Activated T-cell treated with anti-CD3 and anti-CD28 coated beads, Interleukin-2, amount 50 U/mL, for 1 hour (primary cell): ENCODE results near the gene PDK2.

Experiments
- DNase-seq: peaks from one replicate; pipeline ENCODE4 v3.0.0-alpha.2; 2020

The PDK2 gene

DNA sequence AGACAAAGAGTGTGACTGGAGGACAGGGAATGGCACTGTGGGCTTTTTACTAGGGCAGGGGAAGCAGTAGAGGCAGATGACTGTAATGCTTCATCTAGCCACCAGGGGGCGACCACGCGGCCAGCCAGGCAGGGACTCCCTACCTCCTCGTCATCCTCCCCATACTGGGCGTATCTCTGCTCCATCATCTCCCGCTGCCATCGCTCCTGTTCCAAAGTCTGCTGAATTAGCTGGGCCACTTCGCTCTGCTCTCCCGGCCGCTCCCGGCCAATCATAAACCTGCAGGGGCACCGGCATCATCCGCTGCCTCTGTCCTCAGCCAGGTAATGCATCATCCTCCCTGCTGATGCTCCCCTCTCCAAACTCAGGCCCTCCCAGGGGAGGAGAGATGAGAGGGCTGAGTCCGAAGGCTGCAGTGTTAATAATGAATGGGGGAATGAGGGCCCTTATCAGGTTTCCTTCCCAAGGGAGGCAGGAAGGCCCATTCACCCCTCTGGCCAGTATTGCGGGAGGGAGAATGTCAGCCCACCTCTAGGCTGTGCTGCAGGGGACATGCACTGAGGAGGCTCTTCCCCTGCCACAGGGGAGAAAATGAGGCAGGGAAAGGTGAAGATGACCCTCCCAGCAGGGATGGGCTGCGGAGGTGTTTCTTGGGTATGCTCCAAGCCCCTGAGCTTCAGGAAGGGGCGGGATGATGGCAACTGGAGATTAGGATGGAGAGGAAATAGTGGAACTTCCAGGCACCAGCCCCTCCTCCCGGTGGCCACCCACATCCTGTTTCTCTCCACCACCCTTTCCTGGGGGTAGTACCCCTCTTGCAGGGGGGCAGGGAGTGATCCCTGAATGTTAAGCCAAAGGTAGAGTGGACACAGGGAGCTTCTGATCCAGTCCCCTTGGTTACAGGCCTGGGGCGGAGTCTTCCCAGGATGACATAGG, 45.1 kb downstream of the PDK2 start:
- DNase-seq: peak; percentile 84

DNA sequence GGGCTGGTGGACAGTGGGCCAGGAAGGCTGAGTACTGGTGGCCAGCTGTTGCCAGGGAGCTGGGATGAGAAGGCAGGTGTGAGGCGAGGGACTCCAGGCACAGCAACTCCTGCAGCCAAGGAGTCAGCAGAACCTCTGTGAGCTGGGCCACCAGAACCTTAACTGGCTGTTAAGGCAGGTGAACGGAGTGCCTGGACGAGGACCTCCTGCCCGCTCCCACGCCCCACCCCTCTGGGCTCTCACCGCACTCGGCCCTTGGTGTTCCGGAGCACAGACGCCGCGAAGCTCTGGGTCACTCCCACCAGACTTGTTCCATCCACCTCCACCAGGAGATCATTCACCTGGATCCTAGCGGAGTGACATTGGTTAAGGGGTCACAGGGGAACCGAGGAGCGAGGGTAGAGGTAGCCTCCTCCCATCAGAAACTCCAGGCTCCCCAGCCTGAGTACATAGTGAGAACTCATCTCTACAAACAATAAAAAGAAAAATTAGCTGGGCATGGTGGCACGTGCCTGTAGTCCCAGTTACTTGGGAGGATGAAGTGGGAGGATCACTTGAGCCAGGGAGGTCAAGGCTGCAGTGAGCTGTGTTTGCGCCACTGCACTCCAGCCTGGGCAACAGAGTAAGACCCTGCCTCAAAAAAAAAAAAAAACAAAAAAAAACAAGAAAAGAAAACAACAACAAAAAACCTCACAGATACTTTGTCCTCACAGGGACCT, 46.0 kb downstream of the PDK2 start:
- DNase-seq: no peak

DNA sequence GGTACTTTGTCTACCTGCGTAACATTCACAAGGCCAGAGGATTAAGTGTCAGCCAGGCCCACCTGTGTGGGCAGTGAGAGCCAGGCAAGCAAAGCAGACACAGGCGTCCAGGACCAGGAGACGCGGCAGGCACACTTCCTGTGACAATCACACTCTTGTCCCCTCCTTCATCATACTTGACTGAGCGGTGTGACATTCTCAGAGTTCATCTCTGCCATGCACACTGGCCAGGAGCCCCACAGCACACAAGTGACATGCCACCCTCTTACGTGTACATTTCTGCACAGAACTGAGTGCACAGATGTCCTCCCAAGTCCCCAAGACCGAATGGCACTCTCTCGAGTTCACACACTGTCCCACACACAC, 46.6 kb downstream of the PDK2 start:
- peak; percentile 20 for DNase-seq

DNA sequence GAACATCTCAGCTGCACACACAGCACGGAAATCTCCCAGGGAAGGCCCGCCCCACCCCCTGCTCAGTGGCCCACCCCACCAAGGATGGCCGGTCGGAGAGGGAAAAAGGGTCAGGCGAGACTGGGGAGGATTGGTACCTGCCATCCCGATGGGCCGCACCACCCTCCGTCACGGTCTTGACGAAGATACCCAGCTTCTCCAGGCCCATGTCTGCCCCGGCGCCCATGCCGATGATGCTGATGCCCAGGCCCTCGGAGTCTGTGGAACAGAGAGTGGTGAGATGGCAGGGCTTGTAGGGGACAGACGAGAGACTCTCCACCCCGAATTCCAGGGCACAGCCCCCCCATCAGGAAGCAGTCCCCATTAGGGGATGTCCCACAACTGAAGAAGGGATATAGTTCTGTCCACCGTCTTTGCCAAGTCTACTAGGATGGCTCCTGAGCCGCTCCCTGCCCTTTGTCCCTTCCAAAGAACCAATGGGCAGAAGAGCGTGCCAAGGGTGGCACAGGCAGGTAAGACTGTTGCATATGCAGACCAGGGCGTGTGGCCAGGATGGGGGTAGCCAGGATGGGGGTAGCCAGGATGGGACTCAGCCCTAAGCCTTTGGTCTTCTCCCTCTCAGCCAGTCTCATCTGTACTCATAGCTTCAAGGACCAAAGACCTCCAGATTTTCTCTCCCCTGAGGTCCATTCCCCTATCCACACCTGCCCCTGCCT, 48.5 kb downstream of the PDK2 start:
- no peak for DNase-seq

DNA sequence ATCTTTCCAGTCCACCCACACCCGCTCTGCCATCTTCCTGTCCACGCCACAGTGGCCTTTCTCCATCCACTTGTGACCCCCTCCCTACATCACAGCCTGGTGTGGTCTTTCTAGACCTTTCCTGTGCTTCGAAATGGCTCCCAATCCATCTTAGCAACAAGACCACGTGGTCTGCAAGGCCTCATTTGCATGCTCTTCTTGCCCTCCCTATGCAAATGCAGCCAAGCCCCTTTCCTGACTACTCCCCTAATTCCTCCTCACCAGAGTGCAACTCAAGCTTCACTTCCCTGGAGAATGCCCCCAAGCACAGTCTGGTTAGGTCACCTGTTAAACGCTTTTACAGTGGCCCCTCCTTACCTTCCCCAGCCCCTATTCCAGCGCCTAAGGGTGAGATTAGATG, 49.2 kb downstream of the PDK2 start:
- no peak for DNase-seq

DNA sequence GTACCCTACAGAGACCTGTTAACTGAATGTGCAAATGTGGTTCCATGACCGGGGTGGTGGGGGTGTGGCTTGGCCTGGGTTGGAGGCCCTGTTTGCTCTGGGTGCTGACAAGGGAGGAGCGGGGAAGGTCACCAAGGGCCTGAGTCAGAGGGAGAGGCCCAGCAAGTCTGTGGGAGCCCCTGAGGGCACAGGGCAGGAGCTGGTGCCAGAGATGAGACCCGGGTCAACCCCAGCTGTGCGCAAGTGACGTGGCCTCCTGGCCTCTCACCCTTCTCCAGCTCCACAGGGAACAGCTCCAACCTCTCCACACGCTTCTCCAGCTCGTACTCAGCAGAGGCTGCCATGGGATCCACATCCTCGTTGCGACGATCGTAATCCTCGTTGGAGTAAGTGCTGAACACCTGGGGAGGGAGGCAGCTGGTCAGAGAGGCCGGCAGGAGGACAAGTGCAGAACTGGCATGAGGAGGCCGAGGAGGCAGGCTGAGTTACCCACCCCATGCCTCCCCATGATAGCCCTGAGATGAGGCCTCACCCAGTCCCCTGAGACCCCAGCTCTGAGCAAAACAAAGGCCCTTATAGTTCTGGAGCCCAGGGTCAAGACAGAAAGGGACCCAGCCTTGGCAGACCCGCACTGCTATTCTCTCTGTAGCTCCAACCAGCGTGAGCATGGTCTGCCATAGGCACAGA, 49.8 kb downstream of the PDK2 start:
- DNase-seq: peak; percentile 18

DNA sequence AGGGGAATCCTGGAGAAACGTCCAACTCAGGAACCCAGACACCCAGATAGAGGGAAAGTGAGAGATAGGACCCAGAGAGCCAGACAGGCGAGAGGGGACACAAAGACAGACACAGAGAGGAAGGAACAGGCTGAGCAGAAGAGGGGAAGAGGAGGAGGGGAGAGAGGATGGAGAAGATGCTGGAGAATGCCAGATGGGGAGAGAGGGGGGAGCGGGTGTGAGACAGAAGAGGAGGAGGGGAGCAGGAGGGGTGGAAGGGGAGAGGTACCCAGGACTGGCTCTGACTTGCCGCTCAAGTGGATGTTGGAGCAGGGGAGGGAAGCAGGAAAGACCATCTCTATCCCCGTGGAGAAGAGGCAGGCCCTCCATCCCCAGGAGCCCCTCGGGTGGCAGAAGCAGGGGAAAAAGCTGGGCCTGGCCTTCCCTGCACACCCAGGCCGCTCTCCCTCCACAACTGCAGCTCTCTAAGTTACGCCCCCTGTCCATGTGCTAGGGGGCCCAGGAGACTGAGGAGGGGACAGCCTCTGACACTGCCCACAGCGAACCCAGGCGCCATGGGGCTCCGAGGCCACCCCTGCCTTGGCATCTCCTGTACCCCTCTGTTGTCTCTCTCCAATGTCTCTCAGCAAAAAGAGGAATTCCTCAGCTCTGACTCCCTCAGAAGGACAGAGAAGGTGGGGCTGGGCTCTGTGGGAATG, 50.5 kb downstream of the PDK2 start:
- DNase-seq: no peak

DNA sequence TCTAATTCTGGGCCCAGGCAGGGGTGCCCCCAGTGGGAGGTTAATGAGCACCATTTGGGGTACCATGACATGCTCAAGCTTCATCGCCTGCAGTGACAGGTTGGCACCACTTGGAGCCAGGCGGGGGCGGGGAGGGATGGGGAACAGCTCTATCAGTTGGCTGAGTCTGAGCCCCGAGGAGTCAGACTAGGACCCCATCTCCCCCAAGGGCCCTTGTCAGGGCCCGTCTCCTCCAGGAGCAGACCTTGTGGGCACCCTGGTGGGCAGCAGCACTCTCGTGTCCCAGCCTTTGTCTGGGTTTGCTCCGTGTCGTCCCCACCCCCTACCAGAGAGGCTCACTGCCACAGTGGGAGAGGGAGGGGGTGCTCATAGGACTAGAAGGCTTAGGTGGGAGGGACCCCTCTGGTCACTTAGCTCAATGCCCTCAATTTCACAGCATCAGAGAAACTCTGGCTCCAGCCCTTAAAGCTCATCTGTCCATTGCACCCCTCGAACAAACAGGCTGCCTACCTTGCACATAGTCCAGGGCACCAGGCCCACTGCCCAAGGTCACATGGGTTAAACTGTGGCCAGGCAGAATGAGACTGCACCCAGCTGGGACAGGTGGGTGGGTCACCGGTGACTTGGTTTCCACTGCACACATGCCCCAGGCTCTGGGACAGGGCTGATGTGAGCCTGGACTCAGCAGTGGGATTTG, 51.2 kb downstream of the PDK2 start:
- peak; percentile 41 for DNase-seq

DNA sequence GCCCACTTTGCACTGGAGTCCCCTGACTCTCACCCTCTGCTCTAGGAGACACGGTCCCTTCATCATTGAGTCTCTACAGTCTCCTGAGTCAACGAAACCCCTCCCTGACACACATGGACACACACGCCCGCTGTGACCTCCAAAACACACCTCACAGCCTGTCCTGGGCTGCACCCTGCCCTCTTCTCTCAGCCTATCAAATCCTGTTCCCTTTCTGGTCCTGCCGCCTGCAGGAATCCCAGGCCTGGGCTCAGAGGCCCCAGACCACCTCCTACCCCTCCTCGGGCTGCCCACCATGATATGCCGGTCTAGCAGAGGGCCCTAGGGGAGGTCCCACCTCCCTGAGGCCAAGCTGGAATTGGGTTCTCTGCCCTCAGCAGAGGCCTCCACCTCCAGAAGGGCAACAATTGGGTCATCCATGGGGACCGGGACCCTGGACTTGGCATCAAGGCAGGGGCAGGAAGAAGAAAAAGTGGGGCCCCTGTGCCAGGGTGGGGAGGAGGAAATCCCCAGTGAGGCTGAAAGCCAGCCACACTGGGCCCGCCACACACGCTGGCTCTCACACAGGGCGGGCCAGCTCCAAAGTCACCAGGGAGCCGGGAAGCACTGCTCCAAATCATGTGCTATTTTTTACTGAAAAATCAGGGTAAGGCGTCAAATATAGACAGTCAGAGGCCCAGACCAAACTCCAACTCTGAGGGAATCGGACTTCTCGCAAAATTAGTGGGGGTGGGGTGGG, 51.9 kb downstream of the PDK2 start:
- DNase-seq: peak; percentile 26

DNA sequence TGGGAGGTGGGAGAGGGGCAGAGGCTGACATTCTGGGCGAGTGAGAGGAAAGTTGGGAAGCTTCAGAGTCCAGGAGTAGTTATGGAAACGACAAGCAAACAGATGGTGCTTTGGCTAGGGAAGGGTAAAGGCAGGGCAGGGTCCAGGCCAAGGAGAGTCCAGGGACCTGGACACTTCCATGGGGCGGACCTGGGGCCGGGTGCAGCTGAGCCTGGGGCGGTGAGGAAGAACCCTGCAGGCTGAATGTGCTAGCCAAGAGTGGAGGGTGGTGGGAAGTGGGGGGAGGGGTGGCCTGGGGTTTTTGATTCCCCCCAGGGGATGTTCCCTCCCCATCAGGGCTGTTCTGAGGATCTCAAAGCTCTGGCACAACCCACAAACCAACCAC, 52.7 kb downstream of the PDK2 start:
- DNase-seq: no peak

DNA sequence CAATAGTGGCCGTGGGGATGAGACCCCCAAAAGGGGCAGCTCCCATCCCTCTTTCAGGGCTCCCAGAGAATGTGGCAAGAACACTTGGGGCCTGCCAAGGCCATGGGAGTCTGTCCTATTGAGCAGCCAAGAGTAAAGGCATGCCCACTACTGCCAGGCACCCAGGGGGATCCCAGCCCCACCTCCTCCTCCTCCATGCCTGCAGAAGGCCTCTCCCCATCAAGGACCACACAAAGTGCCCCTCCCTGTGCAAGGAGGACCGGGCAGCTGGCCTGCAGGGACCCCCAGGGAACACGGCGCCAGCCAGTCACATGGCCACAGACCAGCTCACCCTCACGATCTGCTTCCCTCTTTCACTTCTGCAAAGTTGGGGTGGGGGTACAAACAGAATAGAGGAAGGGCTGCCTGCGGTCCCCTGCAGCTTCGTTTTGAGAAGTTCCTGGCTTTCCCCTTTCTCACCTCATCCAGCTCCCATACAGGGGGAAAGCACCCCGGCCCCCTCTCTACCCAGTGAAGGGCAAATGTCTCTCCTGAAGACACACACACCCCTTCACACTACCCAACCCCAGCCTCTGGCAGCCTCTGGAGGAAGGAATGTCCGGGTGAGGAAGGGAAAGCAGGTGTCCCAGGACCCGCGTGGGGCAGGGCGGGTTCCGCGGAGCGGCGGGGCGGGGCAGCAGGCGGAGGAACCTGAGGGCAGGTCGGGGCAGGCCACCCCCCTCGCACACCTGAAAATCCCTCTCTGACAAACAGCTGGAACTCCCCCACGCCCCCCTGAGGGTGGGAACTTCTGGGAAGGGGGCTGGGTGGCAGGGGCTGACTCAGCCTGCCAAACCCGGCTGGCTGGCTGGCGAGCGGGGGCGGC, 53.3 kb downstream of the PDK2 start:
- DNase-seq: peak; percentile 81

DNA sequence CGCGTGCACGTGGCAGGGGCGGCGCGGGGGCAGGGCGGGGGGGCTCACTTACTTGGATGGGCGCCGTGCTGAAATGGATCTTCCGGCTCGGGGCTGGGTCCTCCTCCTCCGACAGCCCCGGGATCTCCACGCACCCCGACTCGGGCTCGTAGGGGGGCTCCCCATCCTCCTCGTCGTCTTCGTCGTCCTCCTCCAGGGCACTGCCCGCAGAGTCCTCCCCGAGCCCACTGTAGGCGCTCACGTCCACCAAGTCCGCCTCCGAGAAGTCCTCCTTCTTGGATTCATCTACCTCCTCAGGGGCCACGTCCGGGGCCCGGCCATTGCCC, 53.9 kb downstream of the PDK2 start:
- DNase-seq: no peak

DNA sequence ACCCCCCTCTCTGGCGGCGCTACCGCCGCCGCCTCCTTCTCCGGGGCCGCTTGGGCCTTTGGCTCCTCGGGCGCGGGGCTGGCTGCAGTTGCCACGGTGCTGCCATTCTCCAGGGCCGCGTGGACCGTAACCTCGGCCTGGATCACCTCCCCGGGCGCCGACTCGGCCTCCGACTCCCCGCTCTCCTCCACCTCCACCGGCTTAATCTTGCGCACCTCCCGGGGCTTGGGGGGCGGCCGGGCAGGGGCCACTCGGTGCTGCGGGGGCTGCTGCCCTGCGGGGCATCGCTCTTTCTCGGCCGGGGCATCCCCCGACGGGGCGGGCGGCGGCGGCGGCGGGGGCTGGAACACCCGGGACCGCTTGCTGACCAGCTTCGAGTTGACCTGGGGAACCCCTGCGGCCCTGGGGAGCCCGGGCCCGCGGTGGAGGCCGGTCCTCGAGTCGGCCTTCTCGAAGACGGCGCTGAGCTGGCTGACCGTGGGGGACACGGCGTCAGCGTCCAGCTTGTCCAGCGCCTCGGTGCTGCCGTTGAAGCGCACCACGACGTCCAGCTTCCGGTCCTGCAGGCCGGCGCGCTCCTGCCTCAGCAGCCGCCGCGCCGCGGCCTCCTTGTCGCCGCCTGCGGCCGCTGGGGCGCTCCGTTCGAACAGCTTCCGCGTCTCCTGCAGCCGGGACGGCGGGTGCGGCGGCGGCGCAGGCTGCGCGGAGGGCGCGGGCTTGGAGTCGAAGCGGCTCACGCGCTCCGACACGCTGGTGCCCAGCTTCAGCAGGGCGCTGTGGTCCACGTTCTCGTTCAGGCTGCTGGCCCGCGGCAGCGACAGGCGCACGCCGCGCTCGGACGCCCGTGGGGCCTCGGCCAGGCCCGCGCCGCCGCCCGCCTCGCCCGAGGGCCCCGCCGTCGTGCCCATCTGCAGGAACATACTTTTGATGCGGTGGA, 54.5 kb downstream of the PDK2 start:
- DNase-seq: peak; percentile 74

DNA sequence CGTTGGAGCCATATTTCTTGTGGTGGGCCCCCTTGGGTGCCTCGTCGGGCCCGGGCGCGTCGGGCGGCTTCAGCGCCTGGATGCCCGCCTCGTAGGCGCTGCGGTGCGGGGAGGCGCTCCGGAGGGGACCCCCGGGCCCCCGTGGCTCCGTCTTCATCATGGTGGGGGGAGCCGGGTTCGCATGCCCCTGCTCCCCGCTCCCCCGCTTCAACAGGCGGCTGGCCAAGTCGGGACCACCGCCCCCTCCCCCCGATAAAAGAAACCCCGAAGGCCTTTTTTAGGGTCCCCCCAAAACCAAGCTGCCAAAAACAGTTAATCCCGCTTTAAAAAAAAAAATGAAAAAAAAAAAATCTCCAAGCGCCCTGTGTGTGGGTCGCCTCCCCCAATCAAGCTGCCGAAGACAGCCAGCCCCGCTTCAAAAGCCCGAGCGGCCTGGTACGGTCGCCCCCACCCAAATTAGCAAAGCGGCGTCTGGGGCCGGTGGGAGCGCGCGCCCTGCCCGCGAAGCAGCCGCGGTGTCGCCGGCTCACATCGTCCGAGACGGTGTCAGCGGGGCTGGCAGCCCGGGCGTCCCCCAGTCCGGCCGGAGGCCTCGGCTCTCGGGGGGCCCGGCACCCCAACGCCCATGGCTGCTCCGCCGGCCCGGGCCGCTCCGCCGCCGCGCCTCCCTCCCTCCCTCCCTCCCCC, 55.3 kb downstream of the PDK2 start, which contains the start of gene PPP1R9B:
Gene PPP1R9B, minus strand, starts transcription at position 324 of the 687 bp plus-strand sequence. Its CDS starts 164 bp downstream, at position 160.
- no peak for DNase-seq

DNA sequence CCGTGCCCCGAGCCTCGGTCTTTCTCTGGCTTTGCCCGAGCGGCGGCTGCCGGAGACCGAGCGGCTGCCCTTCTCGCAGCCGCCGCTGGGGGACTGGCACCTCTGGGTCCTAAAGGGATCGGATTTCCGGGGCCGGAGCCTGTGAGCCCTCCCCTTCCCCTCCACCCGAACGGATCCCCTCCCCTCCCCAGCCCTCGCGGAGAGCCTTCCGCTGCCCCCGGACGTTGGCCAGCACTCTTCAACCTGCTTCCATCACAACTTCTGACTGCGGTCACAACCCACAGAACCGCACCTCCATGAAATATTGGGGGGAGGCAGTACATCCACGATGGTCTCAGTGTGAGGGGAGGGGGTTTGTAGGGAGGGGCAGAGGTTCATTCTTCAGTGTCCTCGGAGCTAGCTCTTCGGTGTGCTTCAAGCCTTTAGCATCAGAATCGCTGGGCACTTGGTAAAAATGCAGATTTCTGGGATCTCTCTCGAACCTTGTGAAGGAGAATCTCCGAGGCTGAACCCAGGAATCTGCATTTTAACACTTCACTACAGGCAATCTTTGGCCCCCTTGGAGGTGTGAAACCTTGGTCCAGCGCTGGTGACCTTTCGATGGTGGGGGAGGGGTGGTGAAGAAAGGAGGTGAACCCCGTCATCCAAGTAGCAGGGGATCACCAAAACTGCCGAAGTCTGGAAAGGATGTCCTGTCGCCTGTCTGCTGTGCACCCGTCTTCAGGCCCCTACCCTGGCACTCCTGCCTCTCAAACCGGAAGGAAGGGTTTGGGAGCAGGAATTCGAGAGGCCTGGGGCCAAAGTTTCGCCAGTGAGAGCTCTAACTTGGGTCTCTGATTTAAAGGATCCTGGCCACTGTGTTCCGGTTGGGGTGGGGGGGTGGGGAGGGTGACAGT, 56.1 kb downstream of the PDK2 start:
- peak; percentile 84 for DNase-seq

DNA sequence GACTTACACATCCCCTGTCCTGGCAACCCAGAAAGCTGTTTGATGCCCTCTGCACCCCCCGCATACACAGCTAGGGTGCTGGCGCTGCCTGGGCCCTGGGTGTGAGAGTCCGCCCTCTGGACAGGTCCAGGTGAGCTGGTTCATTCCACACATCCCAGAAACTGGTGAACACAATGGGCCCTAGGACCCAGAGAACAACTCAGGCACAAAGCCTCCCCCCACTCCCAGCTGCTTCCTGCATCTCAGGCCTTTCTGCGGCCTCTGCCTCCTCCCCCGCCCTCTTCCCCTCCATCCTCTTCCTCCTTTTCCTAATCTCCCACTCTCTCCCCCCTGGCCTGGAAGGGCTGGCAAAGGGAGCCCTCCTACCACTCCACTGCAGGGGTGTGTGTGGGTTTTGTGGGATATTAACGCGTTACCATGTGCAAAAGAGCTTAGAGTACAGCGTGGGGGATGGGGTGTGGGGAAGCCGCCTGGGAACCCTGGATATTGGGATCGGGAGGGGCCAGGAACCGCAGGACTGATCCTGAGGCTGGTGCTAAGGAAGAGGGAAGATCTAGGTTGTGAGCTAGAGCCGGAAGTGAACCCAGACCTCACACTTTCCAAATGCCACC, 56.9 kb downstream of the PDK2 start:
- peak; percentile 60 for DNase-seq

DNA sequence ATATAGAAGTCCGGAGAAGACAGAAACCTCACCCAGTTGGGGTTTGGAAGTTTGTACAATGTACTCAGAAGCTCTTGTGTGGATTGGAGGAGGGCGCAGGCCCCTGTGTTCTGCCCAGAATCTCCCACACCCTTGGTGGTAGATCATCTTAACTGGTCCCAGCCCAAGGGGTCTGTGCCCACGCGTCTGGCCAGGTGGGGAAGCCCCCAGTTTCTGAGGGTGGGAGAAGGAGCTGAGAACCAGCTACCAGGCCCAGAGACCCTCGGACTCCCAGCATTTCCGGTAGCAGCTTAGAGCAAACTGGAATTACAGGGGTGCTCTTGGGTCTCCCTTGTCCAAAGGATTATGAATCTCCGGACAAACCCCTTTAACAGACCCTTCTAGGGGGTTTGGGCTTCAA, 57.6 kb downstream of the PDK2 start:
- DNase-seq: no peak
